K562 (cell line): Measurements from ENCODE around the gene PLEKHM3. TPM values are rescaled to one million over a fixed set of nuclear protein-coding genes. Genes with fewer than 3 reads are reported as not detected.

Source experiments
- BDP1 ChIP-seq: IDR thresholded peaks from 3 replicates; pipeline ENCODE4 v1.6.1; 2011; ENCODE audit not compliant: insufficient read length, insufficient read depth
- CGGBP1 ChIP-seq: fragments of 250-450 bp; sonication (Bioruptor Pico); IDR thresholded peaks from 2 replicates; pipeline ENCODE4 v1.9.0; 2021; ENCODE audit warnings: mild to moderate bottlenecking
- CREB1 ChIP-seq, 2 experiments: sonication (generic) in 1 of 2; formaldehyde crosslinking in 1 of 2; IDR thresholded peaks; 2 replicates each; pipeline versions ENCODE4 v1.6.1 to v1.8.0; 2012 to 2022; ENCODE audit warnings: inconsistent platforms in 1 of 2, mild to moderate bottlenecking in 1 of 2, missing genetic modification reagents in 1 of 2, moderate library complexity in 1 of 2
- CTCFL ChIP-seq: IDR thresholded peaks from 2 replicates; pipeline ENCODE4 v1.6.1; 2011; ENCODE audit warnings: borderline replicate concordance, low read depth, mild to moderate bottlenecking, moderate library complexity, low read length; ENCODE audit not compliant: insufficient read depth, poor library complexity, severe bottlenecking
- E2F5 ChIP-seq: sonication (generic); formaldehyde crosslinking; IDR thresholded peaks from 2 replicates; pipeline ENCODE4 v1.8.0; 2022; ENCODE audit warnings: mild to moderate bottlenecking, missing genetic modification reagents
- ETS2 ChIP-seq: IDR thresholded peaks from 2 replicates; pipeline ENCODE4 v1.6.1; 2016; ENCODE audit warnings: borderline replicate concordance, missing genetic modification characterization, mild to moderate bottlenecking, moderate library complexity, missing compliant biosample characterization; ENCODE audit not compliant: poor library complexity, severe bottlenecking
- FOXA3 ChIP-seq, 2 experiments: fragments of 450-650 bp in 1 of 2; sonication (generic) in 1 of 2; formaldehyde crosslinking; IDR thresholded peaks in 1 of 2; conservative IDR thresholded peaks in 1 of 2; 2 replicates each; pipeline versions ENCODE4 v1.4.0 to v1.8.0; 2020 to 2022; ENCODE audit warnings: mild to moderate bottlenecking in 2 of 2, missing genetic modification reagents in 1 of 2
- GABPA ChIP-seq: fragments of 200-800 bp; sonication (Bioruptor generic); conservative IDR thresholded peaks from 2 replicates; pipeline ENCODE4 v1.6.1; 2016; ENCODE audit warnings: low read depth, missing genetic modification characterization, missing compliant biosample characterization
- JUND ChIP-seq, 2 experiments: IDR thresholded peaks; 2 replicates in 1 of 2; 3 replicates in 1 of 2; pipeline ENCODE4 v1.6.1; 2011; ENCODE audit warnings: borderline replicate concordance in 2 of 2, low read depth in 2 of 2, low read length in 2 of 2, improper control_type of control experiment in 1 of 2, missing biosample characterization in 1 of 2, missing genetic modification characterization in 1 of 2, missing genetic modification reagents in 1 of 2
- MAFG ChIP-seq: fragments of 450-650 bp; conservative IDR thresholded peaks from 2 replicates; pipeline ENCODE4 v1.6.1; 2016; ENCODE audit warnings: missing genetic modification characterization, missing compliant biosample characterization
- MCM3 ChIP-seq: fragments of 450-650 bp; IDR thresholded peaks from 2 replicates; pipeline ENCODE4 v1.6.1; 2016
- SNIP1 ChIP-seq: fragments of 450-650 bp; IDR thresholded peaks from 2 replicates; pipeline ENCODE4 v1.7.1; 2017; ENCODE audit warnings: low read depth, mild to moderate bottlenecking
- ZKSCAN1 ChIP-seq: fragments of 150-350 bp; IDR thresholded peaks from 2 replicates; pipeline ENCODE4 v1.6.1; 2016; ENCODE audit warnings: low read depth, low read length
- ZNF143 ChIP-seq: sonication (generic); formaldehyde crosslinking; IDR thresholded peaks from 2 replicates; pipeline ENCODE4 v1.9.0; 2022; ENCODE audit warnings: mild to moderate bottlenecking, missing genetic modification reagents
- ZNF277 ChIP-seq: fragments of 250-450 bp; sonication (Bioruptor Pico); IDR thresholded peaks from 2 replicates; pipeline ENCODE4 v1.8.0; 2022; ENCODE audit warnings: inconsistent platforms, mild to moderate bottlenecking, moderate library complexity, borderline replicate concordance
- ZNF592 ChIP-seq: fragments of 450-650 bp; IDR thresholded peaks from 2 replicates; pipeline ENCODE4 v1.6.1; 2017; ENCODE audit warnings: antibody characterized with exemption, mild to moderate bottlenecking
- polyA plus RNA-seq, 8 experiments: library from polyadenylated mRNA; depleted of rRNA in 4 of 8; stranded (reverse) in 5 of 8; unstranded in 3 of 8; fragments of >200 nt; fragmentation: Nextera tagmentation in 2 of 8; fragmentation: Illumina TruSeq in 1 of 8; extraction: Ambion mirVana in 2 of 8; extraction: Trizol in 1 of 8; gene quantifications; 2 replicates each; pipeline versions ENCODE4 v1.2.1 to v1.2.3, GENCODE V29; 2011 to 2014; ENCODE audit warnings: inconsistent platforms in 1 of 8, missing spikeins in 1 of 8
- total RNA-seq, 7 experiments: library from RNA; depleted of rRNA in 6 of 7; stranded (reverse); fragments of >200 nt in 6 of 7; fragmentation: Illumina TruSeq in 2 of 7; extraction: Trizol in 2 of 7; gene quantifications; 2 replicates each; pipeline versions ENCODE4 v1.2.1 to v1.2.3, GENCODE V29; 2011 to 2021; ENCODE audit warnings: low replicate concordance in 1 of 7

The PLEKHM3 gene
- total and polyA plus RNA-seq, 9 of the 15 experiments (the other 6 are each of a cell fraction or from before 2014, with no cell fraction given), result 0.24 to 1.6 (median 1.0) TPM

GRCh38 chr2:208064220-208064961, 39.1 kb upstream of the PLEKHM3 start (continued):
- TF ChIP-seq SNIP1 (no peak), MAFG (tag) (peak; percentile 80), E2F5 (no peak), ZNF277 (CRISPR knock-in tag) (no peak), FOXA3 (CRISPR knock-in tag; conservative IDR thresholded peaks at IDR 0.05 in 1 of 2, IDR thresholded peaks at IDR 0.05 in 1 of 2) (no peak), BDP1 (no peak), CGGBP1 (no peak), JUND (IDR thresholded peaks at IDR 0.05; ENCODE audit: borderline replicate concordance, low read depth, low read length) (peak; percentile 58; the same call in 1 of the 2 replicates), JUND (tag; IDR thresholded peaks at IDR 0.05; ENCODE audit: borderline replicate concordance, low read depth, low read length) (peak; percentile 72; the same call in 2 of the 3 replicates), ZNF143 (no peak), MCM3 (no peak), ZKSCAN1 (no peak), CREB1 (IDR thresholded peaks at IDR 0.05) (no peak), CREB1 (CRISPR knock-in tag; IDR thresholded peaks at IDR 0.05) (no peak), ETS2 (no peak), ZNF592 (no peak), CTCFL (no peak), GABPA (no peak)
